Neural cell (in vitro differentiated cells): ENCODE data around the gene PTPRT. TPM values are rescaled to one million over a fixed set of nuclear protein-coding genes. Genes with fewer than 3 reads are reported as not detected.

Experiments
- H2AFZ ChIP-seq: fragments of 200-600, 300-800 bp; sonication (generic), shearing (Covaris generic); 2 replicates; pipeline ENCODE4 v1.6.0; 2014; ENCODE audit warnings: low read depth, mild to moderate bottlenecking, antibody characterized with exemption, low read length, moderate library complexity
- H3F3A ChIP-seq: fragments of 200-600 bp; shearing (Covaris generic); 2 replicates; pipeline ENCODE4 v1.6.1; 2016; ENCODE audit warnings: mild to moderate bottlenecking, moderate library complexity, mixed read lengths, antibody characterized with exemption, low read length; ENCODE audit not compliant: insufficient read depth, poor library complexity, severe bottlenecking
- H3K27ac ChIP-seq: fragments of 200-600, 300-800 bp; sonication (generic), shearing (Covaris generic); 2 replicates; pipeline ENCODE4 v1.5.1; 2014; ENCODE audit warnings: mild to moderate bottlenecking, low read length, moderate library complexity
- H3K27me3 ChIP-seq: fragments of 300-800, 200-600 bp; sonication (generic), shearing (Covaris generic); 2 replicates; pipeline ENCODE4 v1.6.0; 2014; ENCODE audit warnings: mild to moderate bottlenecking, low read depth, low read length, moderate library complexity; ENCODE audit not compliant: insufficient read depth
- H3K36me3 ChIP-seq: fragments of 300-800, 200-600 bp; sonication (generic), shearing (Covaris generic); 2 replicates; pipeline ENCODE4 v1.5.1; 2014; ENCODE audit warnings: mild to moderate bottlenecking, antibody characterized with exemption, low read length, moderate library complexity; ENCODE audit not compliant: insufficient read depth
- H3K4me2 ChIP-seq: fragments of 300-800, 200-600 bp; sonication (generic), shearing (Covaris generic); 2 replicates; pipeline ENCODE4 v1.6.0; 2014; ENCODE audit warnings: mild to moderate bottlenecking, low read length
- H3K4me3 ChIP-seq: fragments of 300-800, 200-600 bp; sonication (generic), shearing (Covaris generic); 2 replicates; pipeline ENCODE4 v1.5.1; 2014; ENCODE audit warnings: mild to moderate bottlenecking, low read length, moderate library complexity
- H3K79me2 ChIP-seq: fragments of 200-600 bp; shearing (Covaris generic); replicated peaks from 2 replicates; pipeline ENCODE4 v1.6.0; 2014; ENCODE audit warnings: mild to moderate bottlenecking, low read length, moderate library complexity; ENCODE audit not compliant: insufficient read depth
- H3K9ac ChIP-seq: fragments of 300-800, 200-600 bp; sonication (generic), shearing (Covaris generic); 2 replicates; pipeline ENCODE4 v1.6.1; 2016; ENCODE audit warnings: mild to moderate bottlenecking, low read length, mixed read lengths
- H3K9me2 ChIP-seq: fragments of 200-600 bp; shearing (Covaris generic); 2 replicates; pipeline ENCODE4 v1.6.1; 2016; ENCODE audit warnings: mild to moderate bottlenecking, low read length, mixed read lengths; ENCODE audit not compliant: insufficient read depth
- H3K9me3 ChIP-seq: fragments of 200-600, 300-800 bp; sonication (generic), shearing (Covaris generic); 2 replicates; pipeline ENCODE4 v1.6.1; 2016; ENCODE audit warnings: mild to moderate bottlenecking, mixed run types, low read length, moderate library complexity, mixed read lengths
- H4K20me1 ChIP-seq: fragments of 200-600 bp; shearing (Covaris generic); 2 replicates; pipeline ENCODE4 v1.6.1; 2016; ENCODE audit warnings: mild to moderate bottlenecking, mixed run types; ENCODE audit not compliant: insufficient read depth
- EP300 ChIP-seq: fragments of 450-650 bp; conservative IDR thresholded peaks from 2 replicates; pipeline ENCODE4 v1.6.1; 2014; ENCODE audit warnings: antibody characterized with exemption, mild to moderate bottlenecking, moderate library complexity; ENCODE audit not compliant: poor library complexity, severe bottlenecking
- EZH2 ChIP-seq: fragments of 200-600, 300-800 bp; shearing (Covaris generic), sonication (generic); IDR thresholded peaks from 2 replicates; pipeline ENCODE4 v1.6.1; 2014; ENCODE audit warnings: antibody characterized with exemption, low read length, borderline replicate concordance, mild to moderate bottlenecking; ENCODE audit not compliant: insufficient read depth, poor library complexity, severe bottlenecking
- MXI1 ChIP-seq: fragments of 450-650 bp; conservative IDR thresholded peaks from 2 replicates; pipeline ENCODE4 v1.6.1; 2014; ENCODE audit warnings: antibody characterized with exemption, mild to moderate bottlenecking; ENCODE audit not compliant: poor library complexity, severe bottlenecking
- POLR2AphosphoS5 ChIP-seq: IDR thresholded peaks from 2 replicates; pipeline ENCODE4 v1.6.1; 2012
- RAD21 ChIP-seq: fragments of 450-650 bp; conservative IDR thresholded peaks from 2 replicates; pipeline ENCODE4 v1.6.1; 2014; ENCODE audit warnings: antibody characterized with exemption, mild to moderate bottlenecking, moderate library complexity
- SMC3 ChIP-seq: fragments of 450-650 bp; conservative IDR thresholded peaks from 2 replicates; pipeline ENCODE4 v1.6.1; 2014; ENCODE audit warnings: antibody characterized with exemption, mild to moderate bottlenecking, moderate library complexity; ENCODE audit not compliant: poor library complexity
- TAF1 ChIP-seq: IDR thresholded peaks from 2 replicates; pipeline ENCODE4 v1.6.1; 2012; ENCODE audit warnings: low read depth
- polyA plus RNA-seq: library from polyadenylated mRNA; depleted of rRNA; stranded (reverse); fragments of >200 nt; gene quantifications from 2 replicates; pipeline ENCODE4 v1.2.3, GENCODE V29; 2014
- TF ChIP-seq, protein P1 (sequence below): IDR thresholded peaks from 2 replicates; pipeline ENCODE4 v1.6.1; 2012; ENCODE audit warnings: borderline replicate concordance
- TF ChIP-seq, protein P2 (sequence below): fragments of 450-650 bp; IDR thresholded peaks from 2 replicates; pipeline ENCODE4 v1.5.1; 2014; ENCODE audit warnings: antibody characterized with exemption, mild to moderate bottlenecking, moderate library complexity; ENCODE audit not compliant: poor library complexity, severe bottlenecking

PTPRT gene
- polyA plus RNA-seq, 1 donor from 2014 or later, result 9.2 TPM

DNA sequence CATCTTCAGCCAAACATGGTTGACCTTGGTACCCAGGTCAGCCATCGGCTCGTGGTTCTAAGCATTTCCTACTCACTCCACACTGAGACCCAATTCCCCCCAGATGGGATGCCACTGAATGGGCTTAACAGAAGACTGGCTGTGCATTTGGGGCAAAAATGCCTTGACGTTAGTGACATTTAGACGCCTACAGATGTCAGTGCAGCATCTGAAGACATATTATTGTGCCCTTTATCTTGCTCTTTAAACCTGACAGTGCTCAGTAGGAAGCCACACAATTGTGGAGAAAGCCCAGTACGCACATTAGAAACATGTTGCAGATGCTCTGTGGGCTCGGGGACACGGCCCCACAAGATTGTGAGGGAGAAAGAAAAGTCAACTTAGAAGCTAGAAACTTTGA, 414.7 kb downstream of the PTPRT start:
- Histone ChIP-seq H4K20me1 (no peaks in the 10 kb centered on the region), H3K9ac (no peak overlapping the region), H3K9me2 (no peaks in the 10 kb centered on the region), H3K27me3 (no peaks in the 10 kb centered on the region), H3F3A (no peaks in the 10 kb centered on the region), H3K9me3 (no peaks in the 10 kb centered on the region), H3K79me2 (no peaks in the 10 kb centered on the region), H3K4me2 (no peak overlapping the region), H3K27ac (no peak overlapping the region), H2AFZ (no peak overlapping the region), H3K4me3 (no peak overlapping the region), H3K36me3 (no peaks in the 10 kb centered on the region)
- TF ChIP-seq MXI1 (no peak), SMC3 (peak; percentile 50), RAD21 (peak; percentile 47), TAF1 (no peak), EP300 (no peak), EZH2 (no peak), POLR2AphosphoS5 (no peak)
- TF ChIP-seq, protein P1, sequence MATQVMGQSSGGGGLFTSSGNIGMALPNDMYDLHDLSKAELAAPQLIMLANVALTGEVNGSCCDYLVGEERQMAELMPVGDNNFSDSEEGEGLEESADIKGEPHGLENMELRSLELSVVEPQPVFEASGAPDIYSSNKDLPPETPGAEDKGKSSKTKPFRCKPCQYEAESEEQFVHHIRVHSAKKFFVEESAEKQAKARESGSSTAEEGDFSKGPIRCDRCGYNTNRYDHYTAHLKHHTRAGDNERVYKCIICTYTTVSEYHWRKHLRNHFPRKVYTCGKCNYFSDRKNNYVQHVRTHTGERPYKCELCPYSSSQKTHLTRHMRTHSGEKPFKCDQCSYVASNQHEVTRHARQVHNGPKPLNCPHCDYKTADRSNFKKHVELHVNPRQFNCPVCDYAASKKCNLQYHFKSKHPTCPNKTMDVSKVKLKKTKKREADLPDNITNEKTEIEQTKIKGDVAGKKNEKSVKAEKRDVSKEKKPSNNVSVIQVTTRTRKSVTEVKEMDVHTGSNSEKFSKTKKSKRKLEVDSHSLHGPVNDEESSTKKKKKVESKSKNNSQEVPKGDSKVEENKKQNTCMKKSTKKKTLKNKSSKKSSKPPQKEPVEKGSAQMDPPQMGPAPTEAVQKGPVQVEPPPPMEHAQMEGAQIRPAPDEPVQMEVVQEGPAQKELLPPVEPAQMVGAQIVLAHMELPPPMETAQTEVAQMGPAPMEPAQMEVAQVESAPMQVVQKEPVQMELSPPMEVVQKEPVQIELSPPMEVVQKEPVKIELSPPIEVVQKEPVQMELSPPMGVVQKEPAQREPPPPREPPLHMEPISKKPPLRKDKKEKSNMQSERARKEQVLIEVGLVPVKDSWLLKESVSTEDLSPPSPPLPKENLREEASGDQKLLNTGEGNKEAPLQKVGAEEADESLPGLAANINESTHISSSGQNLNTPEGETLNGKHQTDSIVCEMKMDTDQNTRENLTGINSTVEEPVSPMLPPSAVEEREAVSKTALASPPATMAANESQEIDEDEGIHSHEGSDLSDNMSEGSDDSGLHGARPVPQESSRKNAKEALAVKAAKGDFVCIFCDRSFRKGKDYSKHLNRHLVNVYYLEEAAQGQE, result no peak
- TF ChIP-seq, protein P2, sequence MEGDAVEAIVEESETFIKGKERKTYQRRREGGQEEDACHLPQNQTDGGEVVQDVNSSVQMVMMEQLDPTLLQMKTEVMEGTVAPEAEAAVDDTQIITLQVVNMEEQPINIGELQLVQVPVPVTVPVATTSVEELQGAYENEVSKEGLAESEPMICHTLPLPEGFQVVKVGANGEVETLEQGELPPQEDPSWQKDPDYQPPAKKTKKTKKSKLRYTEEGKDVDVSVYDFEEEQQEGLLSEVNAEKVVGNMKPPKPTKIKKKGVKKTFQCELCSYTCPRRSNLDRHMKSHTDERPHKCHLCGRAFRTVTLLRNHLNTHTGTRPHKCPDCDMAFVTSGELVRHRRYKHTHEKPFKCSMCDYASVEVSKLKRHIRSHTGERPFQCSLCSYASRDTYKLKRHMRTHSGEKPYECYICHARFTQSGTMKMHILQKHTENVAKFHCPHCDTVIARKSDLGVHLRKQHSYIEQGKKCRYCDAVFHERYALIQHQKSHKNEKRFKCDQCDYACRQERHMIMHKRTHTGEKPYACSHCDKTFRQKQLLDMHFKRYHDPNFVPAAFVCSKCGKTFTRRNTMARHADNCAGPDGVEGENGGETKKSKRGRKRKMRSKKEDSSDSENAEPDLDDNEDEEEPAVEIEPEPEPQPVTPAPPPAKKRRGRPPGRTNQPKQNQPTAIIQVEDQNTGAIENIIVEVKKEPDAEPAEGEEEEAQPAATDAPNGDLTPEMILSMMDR, result peak; percentile 44

DNA sequence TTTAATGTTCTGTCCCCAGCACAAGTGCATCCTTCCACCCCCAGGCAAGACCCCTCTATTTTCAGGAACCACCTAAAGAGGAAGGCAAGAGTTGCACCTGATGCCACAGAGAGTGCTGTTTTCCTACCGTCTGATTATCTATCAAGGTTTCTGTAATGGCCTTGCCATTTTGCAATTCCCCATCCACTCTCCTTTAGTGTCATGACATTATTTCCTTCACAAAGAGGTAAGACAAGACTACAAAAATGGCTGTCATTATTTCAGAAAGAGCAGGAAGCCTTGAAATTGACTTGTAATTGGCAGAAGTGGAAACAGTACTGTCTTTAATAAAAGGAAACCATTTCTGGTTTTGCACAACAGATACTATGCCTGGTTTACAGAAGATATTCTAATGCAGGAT, 426.7 kb downstream of the PTPRT start:
- Histone ChIP-seq H3K27me3 (no peaks in the 10 kb centered on the region), H3K4me2 (no peak overlapping the region), H3K27ac (peak overlapping the region; percentile 53), H3F3A (no peaks in the 10 kb centered on the region), H3K79me2 (no peaks in the 10 kb centered on the region), H3K9me2 (no peaks in the 10 kb centered on the region), H3K36me3 (no peaks in the 10 kb centered on the region), H3K9ac (no peak overlapping the region), H3K9me3 (no peaks in the 10 kb centered on the region), H2AFZ (no peak overlapping the region), H3K4me3 (no peak overlapping the region), H4K20me1 (no peaks in the 10 kb centered on the region)
- no peak for TF ChIP-seq SMC3
- peak; percentile 93 for TF ChIP-seq POLR2AphosphoS5
- no peak for TF ChIP-seq TAF1
- TF ChIP-seq RAD21, result peak; percentile 44
- TF ChIP-seq, protein P1, result peak; percentile 33
- peak; percentile 90 for TF ChIP-seq EP300
- TF ChIP-seq, protein P2, result peak; percentile 29
- no peak for TF ChIP-seq EZH2
- TF ChIP-seq MXI1, result no peak
